Glomerular visceral epithelial cell (primary cell): ENCODE measurements around the gene OR10G8.
"Not testable (repeated sequence)": the region's sequence is repeated elsewhere in the genome, so short reads cannot be mapped to it uniquely, and the experiment has no call there.

ENCODE experiments used
- DNase-seq: peaks from one replicate; pipeline ENCODE4 v3.0.0-alpha.2; 2016; ENCODE audit errors: extremely low spot score

The OR10G8 gene, protein sequence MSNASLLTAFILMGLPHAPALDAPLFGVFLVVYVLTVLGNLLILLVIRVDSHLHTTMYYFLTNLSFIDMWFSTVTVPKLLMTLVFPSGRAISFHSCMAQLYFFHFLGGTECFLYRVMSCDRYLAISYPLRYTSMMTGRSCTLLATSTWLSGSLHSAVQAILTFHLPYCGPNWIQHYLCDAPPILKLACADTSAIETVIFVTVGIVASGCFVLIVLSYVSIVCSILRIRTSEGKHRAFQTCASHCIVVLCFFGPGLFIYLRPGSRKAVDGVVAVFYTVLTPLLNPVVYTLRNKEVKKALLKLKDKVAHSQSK

GRCh38 chr11:124026498-124026897 lies at the start of gene OR10G8:
TSS of gene OR10G8 (plus strand) at chr11:124026798. CDS start at chr11:124029623, 2,825 bp downstream.
- no peak for DNase-seq

DNA sequence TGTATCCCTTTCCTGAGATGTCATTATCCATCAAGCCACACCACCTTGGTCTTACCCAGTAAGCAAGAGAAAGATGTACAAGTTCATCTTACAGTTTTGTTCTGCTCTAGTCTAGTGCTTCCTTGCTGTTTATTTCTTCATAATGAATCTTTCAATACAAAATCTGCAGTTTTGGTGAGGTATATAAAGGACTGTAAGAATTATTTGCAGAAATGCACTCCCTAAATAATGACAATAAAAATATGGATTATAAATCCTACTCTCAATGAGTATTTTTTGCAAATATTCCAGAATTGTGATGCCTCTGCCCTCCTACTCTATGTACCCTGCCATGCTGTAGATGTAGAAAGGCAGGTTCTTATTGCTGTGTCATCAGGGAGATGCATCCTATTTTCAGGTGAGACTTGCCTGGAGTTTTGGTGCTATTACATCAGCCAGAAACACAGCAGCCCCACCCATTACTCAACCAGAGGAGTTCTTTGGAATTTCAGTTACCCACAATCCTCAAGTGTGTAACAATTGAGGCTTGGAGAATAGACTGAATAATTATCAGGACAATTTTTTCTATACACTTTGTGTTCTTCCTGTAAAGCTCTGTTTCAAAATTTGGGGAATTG lies 48.8 kb upstream of the OR10G8 start, which contains the start of gene OR10S1:
OR10S1 (minus strand) TSS at position 51 of the 617 bp plus-strand sequence. CDS start 117 bp downstream, outside the sequence.
- no peak for DNase-seq

- DNase-seq: no peak
Measured at GRCh38 chr11:123979311-123979710, 47.3 kb upstream of the OR10G8 start.

GRCh38 chr11:123995119-123995518 lies 31.5 kb upstream of the OR10G8 start, which contains the start of gene OR10G6:
TSS of gene OR10G6 (minus strand) at chr11:123995161. CDS start at chr11:123995161, 0 bp downstream.
- no peak for DNase-seq

DNA sequence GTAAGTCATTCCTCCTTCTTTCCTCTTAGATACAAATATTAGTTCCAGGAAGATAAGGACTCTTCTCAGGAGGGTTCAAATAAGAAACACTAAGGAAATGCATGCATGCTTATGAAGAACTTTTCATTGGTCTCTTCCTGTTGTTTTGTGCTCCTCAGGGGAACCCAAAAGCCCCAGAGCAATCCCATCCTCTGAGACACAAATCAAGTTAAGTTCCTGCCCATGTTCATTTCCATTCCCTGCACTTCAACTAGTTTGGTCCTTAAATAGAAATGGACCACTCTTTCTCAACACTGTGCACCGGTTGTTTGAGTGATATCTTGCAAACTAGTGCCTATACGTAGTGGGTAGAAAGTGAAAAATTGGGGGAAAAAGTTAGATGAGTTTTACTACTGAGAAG lies 13.9 kb upstream of the OR10G8 start, which contains the start of gene OR10G4:
OR10G4 (plus strand) TSS at position 301 of the 400 bp plus-strand sequence. CDS start 2,578 bp downstream, outside the sequence.
- no peak for DNase-seq

DNA sequence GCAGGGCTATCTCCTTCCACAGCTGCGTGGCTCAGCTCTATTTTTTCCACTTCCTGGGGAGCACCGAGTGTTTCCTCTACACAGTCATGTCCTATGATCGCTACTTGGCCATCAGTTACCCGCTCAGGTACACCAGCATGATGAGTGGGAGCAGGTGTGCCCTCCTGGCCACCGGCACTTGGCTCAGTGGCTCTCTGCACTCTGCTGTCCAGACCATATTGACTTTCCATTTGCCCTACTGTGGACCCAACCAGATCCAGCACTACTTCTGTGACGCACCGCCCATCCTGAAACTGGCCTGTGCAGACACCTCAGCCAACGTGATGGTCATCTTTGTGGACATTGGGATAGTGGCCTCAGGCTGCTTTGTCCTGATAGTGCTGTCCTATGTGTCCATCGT lies 10.8 kb upstream of the OR10G8 start:
- not testable (repeated sequence) for DNase-seq

DNA sequence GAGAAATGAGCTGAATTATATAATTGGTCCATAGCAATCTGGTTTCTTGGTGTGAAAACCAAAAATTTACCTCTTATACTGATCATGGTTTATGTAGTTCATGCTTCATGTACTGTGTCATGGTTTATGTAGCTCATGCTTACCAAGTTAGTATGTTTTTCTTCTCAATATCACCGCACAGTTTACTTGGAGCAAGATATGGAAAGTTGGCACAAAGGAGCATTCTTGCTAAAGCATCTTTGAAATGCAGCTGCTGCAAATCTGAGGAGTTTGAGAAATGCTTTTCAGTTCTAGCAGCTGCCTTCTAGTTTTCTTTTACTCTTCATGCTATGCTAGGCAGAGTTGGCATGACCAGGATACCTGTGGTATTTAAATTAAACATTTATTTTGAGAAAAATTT lies 10.1 kb downstream of the OR10G8 start:
- DNase-seq: no peak

- no peak for DNase-seq
Measured at GRCh38 chr11:124039557-124039956, 13.0 kb downstream of the OR10G8 start.

DNA sequence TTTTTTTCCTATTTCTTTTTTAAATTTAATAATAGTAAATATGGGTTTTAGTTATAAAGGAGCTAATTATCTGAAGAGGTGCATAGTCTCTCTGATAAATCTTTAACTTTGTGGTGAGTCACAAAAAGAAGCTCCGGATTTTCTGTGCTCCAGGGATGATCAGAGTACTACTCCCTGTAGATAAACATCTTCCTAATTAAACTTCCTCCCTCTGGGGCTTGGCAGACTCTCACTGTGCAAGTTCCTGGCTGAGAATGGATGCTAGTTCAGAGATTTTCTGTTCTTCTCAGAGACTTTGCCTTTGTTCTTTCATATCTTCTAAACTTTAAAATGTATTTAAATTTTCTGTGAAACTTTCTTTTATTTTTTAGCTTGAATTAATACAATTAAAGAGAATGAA lies 14.7 kb downstream of the OR10G8 start, which contains the start of gene OR10G7:
OR10G7 (minus strand) TSS at position 72 of the 400 bp plus-strand sequence. CDS start 2,324 bp downstream, outside the sequence.
- no peak for DNase-seq

GRCh38 chr11:124043420-124043819 lies 16.8 kb downstream of the OR10G8 start:
- no peak for DNase-seq

GRCh38 chr11:124050748-124051147 lies 24.1 kb downstream of the OR10G8 start:
- no peak for DNase-seq

- DNase-seq: no peak
Measured at GRCh38 chr11:124052966-124053365, 26.4 kb downstream of the OR10G8 start.

DNA sequence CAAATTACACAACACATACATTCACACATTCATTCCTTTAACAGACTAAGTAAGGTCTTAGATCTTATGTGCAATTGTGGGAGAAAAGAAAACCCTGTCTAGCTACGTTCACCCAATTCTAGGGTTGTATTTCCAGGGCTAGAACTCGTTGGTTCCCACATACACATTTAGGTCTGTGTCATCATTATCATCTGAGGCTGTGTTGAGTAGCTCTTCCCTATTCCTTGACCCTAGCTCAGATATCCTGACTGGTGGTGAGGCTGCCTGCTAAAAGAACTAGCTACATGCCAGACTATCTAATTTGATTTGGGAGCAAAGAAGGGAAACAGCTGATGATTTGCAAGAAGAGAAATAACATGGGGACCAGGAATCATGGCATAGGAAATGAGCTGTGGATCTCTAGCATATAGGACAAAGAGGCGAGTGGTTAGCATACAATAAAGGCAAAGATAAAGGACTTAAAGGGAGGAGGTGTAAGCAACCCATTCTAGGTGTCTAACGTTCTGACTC lies 42.1 kb downstream of the OR10G8 start:
- no peak for DNase-seq

DNA sequence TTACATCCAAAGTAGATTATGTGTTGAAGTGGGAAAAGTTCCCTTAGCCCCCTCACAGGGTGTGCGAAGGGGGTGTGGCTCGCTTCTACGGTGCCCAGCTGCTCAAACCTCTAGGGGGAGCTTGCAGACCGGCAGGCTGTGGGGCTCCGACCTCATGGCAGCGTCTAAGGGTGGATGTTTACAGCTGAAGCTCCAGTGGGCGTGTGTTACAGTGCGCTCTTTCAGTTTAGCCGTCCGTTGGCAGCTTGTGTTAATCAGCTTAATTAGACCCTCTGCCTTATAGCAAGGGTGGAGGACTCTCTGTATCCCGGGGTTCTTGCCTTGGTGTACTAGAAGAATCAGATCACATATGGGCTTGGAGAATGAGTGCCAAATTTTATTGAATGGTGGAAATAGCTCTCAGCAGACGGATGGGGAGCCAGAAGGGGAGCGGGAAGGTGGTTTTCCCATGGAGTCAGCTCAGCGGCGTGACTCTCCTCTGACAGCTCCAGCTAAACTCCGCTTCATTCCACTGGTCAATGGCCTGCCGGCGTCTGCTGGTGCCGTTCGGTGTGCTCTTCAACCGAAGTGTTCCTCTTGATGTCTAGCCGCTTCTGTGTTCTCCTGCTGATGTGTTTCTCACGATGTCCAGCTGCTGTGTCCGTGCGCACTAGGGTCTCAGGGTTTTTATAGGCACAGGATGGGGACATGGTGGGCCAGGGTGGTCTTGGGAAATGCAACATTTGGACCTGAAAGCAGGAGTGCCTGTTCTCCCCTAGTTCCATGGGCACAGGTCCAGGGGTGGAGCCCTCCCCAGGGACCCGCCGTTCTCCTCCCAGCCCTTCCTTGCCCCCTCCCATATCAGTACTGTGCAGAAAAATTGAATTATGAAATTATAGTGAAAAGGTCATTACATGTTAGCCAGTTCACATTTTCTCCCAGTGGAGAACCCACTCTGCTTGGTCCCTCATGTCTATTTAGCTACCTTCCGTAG lies 43.1 kb downstream of the OR10G8 start:
- peak; percentile 30 for DNase-seq

- peak; percentile 67 for DNase-seq
Measured at GRCh38 chr11:124070915-124071622, 44.5 kb downstream of the OR10G8 start.

- no peak for DNase-seq
Measured at GRCh38 chr11:124071623-124071948, 45.0 kb downstream of the OR10G8 start.

DNA sequence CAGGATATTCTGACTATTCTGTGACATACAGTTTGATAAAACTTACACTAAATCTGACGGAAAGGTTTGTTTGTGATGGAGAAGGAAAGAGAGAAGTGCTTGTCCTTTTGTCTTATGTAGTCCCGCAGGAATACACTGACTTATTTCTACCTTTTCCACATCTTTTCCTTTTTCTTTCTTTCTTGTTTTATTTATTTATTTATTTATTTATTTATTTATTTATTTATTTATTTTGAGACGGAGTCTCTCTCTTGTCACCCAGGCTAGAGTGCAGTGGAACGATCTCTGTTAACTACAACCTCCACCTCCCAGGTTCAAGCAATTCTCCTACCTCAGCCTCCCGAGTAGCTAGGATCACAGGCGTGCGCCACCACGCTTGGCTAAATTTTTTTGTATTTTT lies 45.5 kb downstream of the OR10G8 start:
- no peak for DNase-seq

DNA sequence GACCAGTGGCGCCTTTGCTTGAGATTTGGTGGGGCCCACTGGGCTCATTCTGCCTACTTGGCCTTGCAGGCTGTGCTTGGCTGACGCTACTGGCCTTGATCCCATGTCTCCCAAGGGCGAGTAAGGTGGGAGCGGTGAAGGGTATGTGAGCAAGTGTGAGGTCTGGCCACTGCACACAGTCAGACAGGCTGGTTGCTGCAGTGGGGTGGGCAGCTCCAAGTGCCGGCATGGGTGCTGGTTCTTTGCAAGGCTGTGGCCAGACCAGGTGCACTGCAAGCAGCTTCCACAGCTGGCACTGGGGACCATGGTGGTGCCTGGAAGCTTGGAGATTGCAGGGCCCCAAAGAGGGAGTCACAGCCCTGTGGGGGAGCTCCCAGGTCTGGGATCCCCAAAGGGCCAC lies 48.0 kb downstream of the OR10G8 start:
- no peak for DNase-seq

DNA sequence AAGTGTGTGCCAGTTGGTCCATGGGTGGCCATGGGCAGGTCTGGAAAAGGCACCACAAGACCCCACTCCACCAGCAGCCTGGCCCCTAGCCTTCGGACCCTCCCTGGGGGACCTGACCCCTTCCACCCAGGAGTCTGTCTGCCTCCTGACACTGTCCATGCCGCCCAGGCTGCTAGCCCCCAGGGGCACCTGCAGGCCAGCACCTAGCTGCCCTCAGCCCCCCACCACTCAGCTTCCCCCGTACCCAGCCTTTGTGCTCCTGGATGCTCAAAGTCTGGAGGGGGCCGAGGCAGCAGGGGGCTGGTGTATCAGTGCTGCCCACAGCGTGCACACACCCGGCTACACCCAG lies 48.9 kb downstream of the OR10G8 start:
- no peak for DNase-seq

DNA sequence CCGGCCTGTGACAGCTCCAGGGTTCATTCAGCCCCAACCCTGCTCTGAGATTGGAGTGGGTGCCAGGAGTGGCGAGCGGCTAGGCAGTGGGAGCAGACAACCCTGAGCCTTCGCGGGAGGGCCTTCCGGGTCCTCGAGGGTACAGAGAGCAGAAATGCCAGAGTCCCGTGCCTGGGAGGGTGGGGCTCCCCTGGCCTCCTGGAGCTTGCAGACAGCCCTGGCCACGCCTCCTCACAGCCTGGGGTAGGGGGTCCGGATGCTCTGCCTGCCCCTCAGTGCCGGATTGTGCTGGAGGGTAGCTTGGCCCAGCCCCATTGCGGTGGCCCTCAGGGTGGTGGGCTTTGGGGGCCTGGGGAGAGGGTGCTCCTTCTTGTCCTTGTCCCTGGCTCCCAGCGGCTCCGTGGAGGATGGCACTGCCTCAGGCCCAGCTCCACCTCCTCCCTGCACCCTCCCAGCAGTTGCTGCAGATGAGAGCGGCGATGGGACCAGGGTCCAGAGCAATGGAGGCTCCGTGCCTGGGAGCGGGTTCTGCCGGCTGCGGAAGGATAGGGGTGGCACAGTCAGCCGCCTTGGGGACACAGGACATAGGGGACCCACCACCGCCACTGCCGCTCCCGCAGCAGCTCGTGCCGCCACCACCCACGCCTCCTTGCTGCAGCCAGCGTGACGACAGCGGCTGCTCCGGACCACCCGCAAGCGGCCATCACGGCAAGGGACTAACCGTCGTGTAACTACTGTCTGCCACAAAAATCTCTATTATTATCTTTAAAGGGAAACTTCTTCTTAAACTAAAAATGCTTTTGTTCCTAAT lies 49.4 kb downstream of the OR10G8 start:
- DNase-seq: no peak
